ENCODE measurements around the gene SELENOW. TPM values are rescaled to one million over a fixed set of nuclear protein-coding genes. Genes with fewer than 3 reads are reported as not detected.
"Not testable (repeated sequence)": the region's sequence is repeated elsewhere in the genome, so short reads cannot be mapped to it uniquely, and the experiment has no call there.

Gene SELENOW
- total and polyA plus RNA-seq, 2 of the 8 experiments (the other 6 are each of a cell fraction or from before 2014, with no cell fraction given) = 371 to 588 TPM

- TF ChIP-seq HDAC6 (IDR thresholded peaks at IDR 0.05; ENCODE audit: low read depth, low read length) (no peak), ZNF274 (IDR thresholded peaks at IDR 0.05; ENCODE audit: borderline replicate concordance, extremely low read depth, low read length) (no peak), GTF2F1 (IDR thresholded peaks at IDR 0.05; ENCODE audit: borderline replicate concordance, low read depth, low read length) (peak; percentile 90; the same call in 1 of the 2 replicates), RXRA (IDR thresholded peaks at IDR 0.05; ENCODE audit: insufficient read depth, low read depth, low read length) (no peak), JUN (IDR thresholded peaks at IDR 0.05; ENCODE audit: low read depth, low read length) (no peak), ASH2L (IDR thresholded peaks at IDR 0.05; ENCODE audit: low read length) (peak; percentile 71), SP1 (IDR thresholded peaks at IDR 0.05; ENCODE audit: low read depth, low read length) (peak; percentile 72)
- TF ChIP-seq, protein P1, sequence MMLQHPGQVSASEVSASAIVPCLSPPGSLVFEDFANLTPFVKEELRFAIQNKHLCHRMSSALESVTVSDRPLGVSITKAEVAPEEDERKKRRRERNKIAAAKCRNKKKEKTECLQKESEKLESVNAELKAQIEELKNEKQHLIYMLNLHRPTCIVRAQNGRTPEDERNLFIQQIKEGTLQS (IDR thresholded peaks at IDR 0.05; ENCODE audit: insufficient read depth, low read depth, low read length) = no peak
Observed at GRCh38 chr19:47745010-47745901, 33.2 kb upstream of the SELENOW start, which contains the start of gene NOP53 (continued).

DNA sequence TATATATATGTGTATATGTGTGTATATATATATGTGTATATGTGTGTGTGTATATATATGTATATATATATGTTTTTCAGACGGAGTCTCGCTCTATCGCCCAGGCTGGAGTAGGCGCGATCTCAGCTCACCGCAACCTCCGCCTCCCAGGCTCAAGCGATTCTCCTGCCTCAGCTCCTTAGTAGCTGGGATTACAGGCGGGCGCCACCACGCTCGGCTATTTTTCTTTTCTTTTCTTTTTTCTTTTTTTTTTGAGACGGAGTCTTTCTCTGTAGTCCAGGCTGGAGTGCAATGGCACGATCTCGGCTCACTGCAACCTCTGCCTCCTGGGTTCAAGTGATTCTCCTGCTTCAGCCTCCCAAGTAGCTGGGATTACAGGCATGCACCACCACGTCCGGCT is 32.4 kb upstream of the SELENOW start:
- H3K18ac ChIP-seq (ENCODE audit: extremely low read depth, low read length); H3K23me2 ChIP-seq (ENCODE audit: low read depth, low read length); H3K27ac ChIP-seq (ENCODE audit: low read depth, low read length); H4K5ac ChIP-seq (ENCODE audit: insufficient read length, low read depth, low read length); H2AFZ ChIP-seq (ENCODE audit: low read length); H3K14ac ChIP-seq (ENCODE audit: insufficient read length); DNase-seq (ENCODE audit: low read depth in 1 of 2, low spot score in 2 of 2); H2BK120ac ChIP-seq (replicated peaks; ENCODE audit: low read depth, low read length); H2BK15ac ChIP-seq (ENCODE audit: low read length); H2AK5ac ChIP-seq (ENCODE audit: low read depth, low read length); H4K91ac ChIP-seq (replicated peaks; ENCODE audit: insufficient read length, low read length); H3K27me3 ChIP-seq (replicated peaks in 1 of 4; ENCODE audit: control insufficient read depth in 3 of 4, extremely low read depth in 1 of 4, insufficient read depth in 3 of 4, low read length in 3 of 4); H3K23ac ChIP-seq (ENCODE audit: insufficient read length); H3K4ac ChIP-seq (replicated peaks; ENCODE audit: insufficient read length, low read depth, low read length); H3K9me3 ChIP-seq (ENCODE audit: insufficient read depth in 2 of 2, low read depth in 1 of 2, low read length in 1 of 2); H2BK12ac ChIP-seq (ENCODE audit: low read depth, low read length); H2BK20ac ChIP-seq (ENCODE audit: low read length); FAIRE-seq; H3K56ac ChIP-seq (replicated peaks; ENCODE audit: insufficient read length, low read depth, low read length); H2BK5ac ChIP-seq (ENCODE audit: low read depth, low read length): not testable (repeated sequence)
- 0 out of 2 replicates have a peak overlapping the region, but pooled peaks have one; percentile 15 for H4K8ac ChIP-seq (ENCODE audit: extremely low read depth, insufficient read depth, low read length)
- peak overlapping the region in 1 of 4 experiments; percentile 56; a peak in 1 of 7 replicates for H3K9ac ChIP-seq (replicated peaks in 1 of 4; ENCODE audit: extremely low read depth in 1 of 4, low read depth in 3 of 4, low read length in 3 of 4)
- peaks cover 4 to 12% of the 10 kb centered on the region in 2 experiments for H4K20me1 ChIP-seq (replicated peaks in 1 of 2; ENCODE audit: control insufficient read depth in 1 of 2, insufficient read depth in 2 of 2, low read length in 2 of 2)
- H3K79me1 ChIP-seq (ENCODE audit: low read depth, low read length) = peaks cover 10% of the 10 kb centered on the region; the same call in 1 of the 2 replicates
- H3K4me1 ChIP-seq (replicated peaks in 1 of 4; ENCODE audit: control insufficient read depth in 3 of 4, insufficient read depth in 4 of 4, low read length in 3 of 4) = peaks cover 0 to 15% (median 4%) of the 10 kb centered on the region in 4 experiments; a peak in 5 of 7 replicates
- H3K4me3 ChIP-seq (ENCODE audit: extremely low read depth in 1 of 4, insufficient read depth in 2 of 4, low read depth in 3 of 4, low read length in 4 of 4) = peak overlapping the region; percentile 66 to 92 (median 80)
- H3K36me3 ChIP-seq (ENCODE audit: control insufficient read depth in 2 of 4, insufficient read depth in 4 of 4, low read length in 3 of 4) = peaks cover 27 to 39% (median 37%) of the 10 kb centered on the region in 4 experiments
- peak overlapping the region; percentile 51 to 58 for H3K4me2 ChIP-seq (ENCODE audit: insufficient read depth in 1 of 2, low read depth in 2 of 2, low read length in 2 of 2)
- H3K79me2 ChIP-seq (ENCODE audit: control insufficient read depth in 1 of 2, insufficient read depth in 2 of 2, low read length in 2 of 2) = peaks cover 3 to 37% of the 10 kb centered on the region in 2 experiments; a peak in 3 of 4 replicates
- ChIA-PET POLR2A (ENCODE audit: partially characterized antibody) (interaction anchor here (0.6 to 11.1 kb wide), 15 partner anchors 11 to 460 kb away, joined by 3 to 204 read pairs (median 5); partner anchors contain the start of genes EHD2 and KPTN), CTCF (ENCODE audit: partially characterized antibody) (interaction anchor here (0.8 to 4.5 kb wide), 7 partner anchors 10 to 51 kb away, joined by 3 to 51 read pairs (median 3); partner anchors contain the start of gene EHD2)
- WGBS, 2 experiments (ENCODE audit: extremely low coverage in 1 of 2, insufficient coverage in 1 of 2, insufficient read length in 1 of 2, insufficient replicate concordance in 2 of 2, low coverage in 1 of 2, low lambda C conversion rate in 2 of 2, missing lambda C conversion rate in 1 of 2) = 84% methylated on average over 16 of the region's 17 CpGs; no CpG with 5 or more reads in 1 of the 2 experiments

Measured in H1 (cell line).